HEK293 (cell line): ENCODE data around the gene KRT15.

Experiments used
- ELK4 ChIP-seq: IDR thresholded peaks from 2 replicates; pipeline ENCODE4 v1.6.1; 2011; ENCODE audit warnings: mild to moderate bottlenecking, low read depth, low read length, borderline replicate concordance
- FEZF1 ChIP-seq: fragments of 450-650 bp; formaldehyde crosslinking; IDR thresholded peaks from 2 replicates; pipeline ENCODE4 v1.5.1; 2016; ENCODE audit warnings: missing biosample characterization, missing genetic modification characterization
- GFI1B ChIP-seq: fragments of 450-650 bp; formaldehyde crosslinking; IDR thresholded peaks from 2 replicates; pipeline ENCODE4 v1.5.1; 2016; ENCODE audit warnings: missing biosample characterization, missing genetic modification characterization
- HOXC10 ChIP-seq: sonication (generic); formaldehyde crosslinking; IDR thresholded peaks from 2 replicates; pipeline ENCODE4 v1.8.1; 2023; ENCODE audit warnings: mild to moderate bottlenecking, missing genetic modification reagents
- KLF17 ChIP-seq: fragments of 450-650 bp; formaldehyde crosslinking; IDR thresholded peaks from 2 replicates; pipeline ENCODE4 v1.5.1; 2016; ENCODE audit warnings: missing biosample characterization, missing genetic modification characterization
- KLF7 ChIP-seq: fragments of 450-650 bp; formaldehyde crosslinking; IDR thresholded peaks from 2 replicates; pipeline ENCODE4 v1.5.1; 2016; ENCODE audit warnings: missing biosample characterization, missing genetic modification characterization, borderline replicate concordance
- PRDM4 ChIP-seq: fragments of 450-650 bp; formaldehyde crosslinking; IDR thresholded peaks from 2 replicates; pipeline ENCODE4 v1.5.1; 2017; ENCODE audit warnings: missing biosample characterization, missing genetic modification characterization
- SP3 ChIP-seq: fragments of 450-650 bp; formaldehyde crosslinking; IDR thresholded peaks from 2 replicates; pipeline ENCODE4 v1.5.1; 2016; ENCODE audit warnings: missing biosample characterization, missing genetic modification characterization
- SP7 ChIP-seq: fragments of 450-650 bp; formaldehyde crosslinking; IDR thresholded peaks from 2 replicates; pipeline ENCODE4 v1.5.1; 2016; ENCODE audit warnings: missing biosample characterization, missing genetic modification characterization
- ZBTB1 ChIP-seq: fragments of 450-650 bp; formaldehyde crosslinking; IDR thresholded peaks from 2 replicates; pipeline ENCODE4 v1.5.1; 2016; ENCODE audit warnings: missing biosample characterization, missing genetic modification characterization
- ZBTB17 ChIP-seq: fragments of 450-650 bp; formaldehyde crosslinking; IDR thresholded peaks from 2 replicates; pipeline ENCODE4 v1.5.1; 2016; ENCODE audit warnings: missing biosample characterization, missing genetic modification characterization
- ZBTB20 ChIP-seq: fragments of 450-650 bp; formaldehyde crosslinking; IDR thresholded peaks from 2 replicates; pipeline ENCODE4 v1.5.1; 2016; ENCODE audit warnings: missing biosample characterization, missing genetic modification characterization
- ZBTB26 ChIP-seq: fragments of 450-650 bp; formaldehyde crosslinking; optimal IDR thresholded peaks from 2 replicates; pipeline ENCODE3; 2016; ENCODE audit warnings: missing biosample characterization, mild to moderate bottlenecking, missing genetic modification characterization
- ZNF114 ChIP-seq: fragments of 450-650 bp; formaldehyde crosslinking; IDR thresholded peaks from 2 replicates; pipeline ENCODE4 v1.5.0; 2017; ENCODE audit warnings: missing biosample characterization, missing genetic modification characterization
- ZNF121 ChIP-seq: fragments of 450-650 bp; formaldehyde crosslinking; IDR thresholded peaks from 2 replicates; pipeline ENCODE4 v1.5.1; 2016; ENCODE audit warnings: missing biosample characterization, missing genetic modification characterization
- ZNF174 ChIP-seq: fragments of 450-650 bp; formaldehyde crosslinking; IDR thresholded peaks from 2 replicates; pipeline ENCODE4 v1.5.0; 2017; ENCODE audit warnings: missing biosample characterization, mild to moderate bottlenecking, missing genetic modification characterization
- ZNF19 ChIP-seq: fragments of 450-650 bp; formaldehyde crosslinking; IDR thresholded peaks from 2 replicates; pipeline ENCODE4; 2016; ENCODE audit warnings: missing biosample characterization, missing genetic modification characterization, low read depth
- ZNF24 ChIP-seq: fragments of 450-650 bp; formaldehyde crosslinking; IDR thresholded peaks from 2 replicates; pipeline ENCODE4 v1.5.1; 2016; ENCODE audit warnings: missing biosample characterization, missing genetic modification characterization
- ZNF248 ChIP-seq: fragments of 450-650 bp; formaldehyde crosslinking; IDR thresholded peaks from 2 replicates; pipeline ENCODE4 v1.5.1; 2017; ENCODE audit warnings: missing biosample characterization, missing genetic modification characterization
- ZNF26 ChIP-seq: fragments of 450-650 bp; formaldehyde crosslinking; IDR thresholded peaks from 2 replicates; pipeline ENCODE4 v1.5.1; 2016; ENCODE audit warnings: missing biosample characterization, missing genetic modification characterization
- ZNF335 ChIP-seq: fragments of 450-650 bp; formaldehyde crosslinking; conservative IDR thresholded peaks from 2 replicates; pipeline ENCODE4 v1.5.1; 2016; ENCODE audit warnings: missing biosample characterization, missing genetic modification characterization
- ZNF433 ChIP-seq: fragments of 450-650 bp; formaldehyde crosslinking; IDR thresholded peaks from 2 replicates; pipeline ENCODE4 v1.5.1; 2016; ENCODE audit warnings: missing biosample characterization, missing genetic modification characterization, low read depth
- ZNF513 ChIP-seq: fragments of 450-650 bp; IDR thresholded peaks from 2 replicates; pipeline ENCODE4 v1.5.1; 2018; ENCODE audit warnings: missing biosample characterization, missing genetic modification characterization
- ZNF530 ChIP-seq: fragments of 450-650 bp; formaldehyde crosslinking; IDR thresholded peaks from 2 replicates; pipeline ENCODE4 v1.5.1; 2016; ENCODE audit warnings: low read depth, missing biosample characterization, missing genetic modification characterization
- ZNF585B ChIP-seq: fragments of 450-650 bp; formaldehyde crosslinking; IDR thresholded peaks from 2 replicates; pipeline ENCODE4 v1.5.1; 2016; ENCODE audit warnings: missing biosample characterization, missing genetic modification characterization
- ZNF623 ChIP-seq: fragments of 450-650 bp; formaldehyde crosslinking; IDR thresholded peaks from 2 replicates; pipeline ENCODE4 v1.5.1; 2016; ENCODE audit warnings: missing biosample characterization, missing genetic modification characterization
- ZNF664 ChIP-seq: fragments of 450-650 bp; formaldehyde crosslinking; IDR thresholded peaks from 2 replicates; pipeline ENCODE4 v1.5.1; 2016; ENCODE audit warnings: missing biosample characterization, missing genetic modification characterization
- ZNF692 ChIP-seq: fragments of 450-650 bp; formaldehyde crosslinking; IDR thresholded peaks from 2 replicates; pipeline ENCODE4 v1.5.1; 2016; ENCODE audit warnings: missing biosample characterization, missing genetic modification characterization
- ZNF777 ChIP-seq: fragments of 450-650 bp; formaldehyde crosslinking; IDR thresholded peaks from 2 replicates; pipeline ENCODE4 v1.5.1; 2017; ENCODE audit warnings: missing biosample characterization, missing genetic modification characterization, borderline replicate concordance
- ZNF785 ChIP-seq: fragments of 450-650 bp; formaldehyde crosslinking; IDR thresholded peaks from 2 replicates; pipeline ENCODE4 v1.5.1; 2016; ENCODE audit warnings: missing biosample characterization, missing genetic modification characterization
- ZNF830 ChIP-seq: fragments of 450-650 bp; IDR thresholded peaks from 2 replicates; pipeline ENCODE4 v1.5.0; 2018; ENCODE audit warnings: missing biosample characterization, missing genetic modification characterization, low read depth, mild to moderate bottlenecking, moderate library complexity

Gene KRT15

GRCh38 chr17:41520821-41521521 is 2.3 kb upstream of the KRT15 start (continued):
- TF ChIP-seq FEZF1 (tag by site-specific recombination) (peak; percentile 45), ZNF19 (no peak), ZBTB26 (tag by site-specific recombination) (no peak), ZNF623 (tag by site-specific recombination) (no peak), PRDM4 (tag by site-specific recombination) (no peak), ZNF785 (tag by site-specific recombination) (no peak), SP3 (tag by site-specific recombination) (no peak), ZNF530 (tag by site-specific recombination) (no peak), ZNF121 (tag by site-specific recombination) (no peak), KLF17 (tag by site-specific recombination) (no peak), GFI1B (no peak), ZNF248 (tag by site-specific recombination) (no peak), ZNF26 (no peak), ZBTB17 (tag by site-specific recombination) (peak; percentile 90), KLF7 (tag by site-specific recombination) (no peak), ZBTB1 (tag by site-specific recombination) (no peak), ELK4 (no peak), ZNF24 (tag by site-specific recombination) (no peak), ZNF335 (tag by site-specific recombination) (no peak), HOXC10 (CRISPR knock-in tag) (no peak), ZNF777 (tag by site-specific recombination) (no peak), ZNF692 (peak; percentile 75), ZNF830 (tag by site-specific recombination) (no peak), ZNF664 (tag by site-specific recombination) (no peak), ZNF433 (tag by site-specific recombination) (no peak), ZNF513 (tag by site-specific recombination) (no peak), ZBTB20 (tag by site-specific recombination) (no peak), SP7 (tag by site-specific recombination) (peak; percentile 45; the same call in 1 of the 2 replicates), ZNF174 (tag by site-specific recombination) (no peak), ZNF114 (no peak), ZNF585B (tag by site-specific recombination) (no peak)
